PC-3 (cell line): ENCODE measurements around the gene PTGES3.

Experiments
- EZH2 ChIP-seq: fragments of 300-600 bp; sonication (generic); IDR thresholded peaks from one replicate; pipeline ENCODE4 v1.6.1; 2017; ENCODE audit warnings: antibody characterized with exemption, mild to moderate bottlenecking, low read length; ENCODE audit not compliant: unreplicated experiment
- EZH2phosphoT487 ChIP-seq: fragments of 300-600 bp; sonication (generic); IDR thresholded peaks from 2 replicates; pipeline ENCODE4 v1.6.1; 2018; ENCODE audit warnings: mild to moderate bottlenecking, antibody characterized with exemption, low read length, borderline replicate concordance
- TF ChIP-seq, protein P1 (sequence below): fragments of 300-600 bp; sonication (generic); conservative IDR thresholded peaks from 2 replicates; pipeline ENCODE4 v1.5.1; 2017; ENCODE audit warnings: antibody characterized with exemption, low read depth, mild to moderate bottlenecking, low read length

DNA sequence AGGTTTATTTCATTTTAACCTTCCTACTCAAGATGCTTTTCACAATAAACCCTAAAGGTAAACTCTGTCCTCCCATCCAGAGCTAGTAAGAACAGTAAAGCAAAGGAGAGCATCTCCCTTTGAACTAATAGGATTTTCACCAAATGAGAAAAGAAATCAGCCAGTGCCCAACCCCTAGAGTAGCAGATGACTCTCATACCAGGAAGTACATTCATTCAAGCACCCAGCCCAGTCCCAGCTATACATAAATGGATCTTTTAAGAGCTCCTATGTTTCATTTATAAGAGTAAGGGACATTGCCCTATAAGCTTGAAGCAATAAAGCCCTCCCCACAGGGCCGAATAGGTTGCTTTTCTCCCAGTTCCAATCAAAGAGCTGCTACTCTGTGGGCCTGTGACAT is 65.5 kb downstream of the PTGES3 start:
- TF ChIP-seq, protein P1, sequence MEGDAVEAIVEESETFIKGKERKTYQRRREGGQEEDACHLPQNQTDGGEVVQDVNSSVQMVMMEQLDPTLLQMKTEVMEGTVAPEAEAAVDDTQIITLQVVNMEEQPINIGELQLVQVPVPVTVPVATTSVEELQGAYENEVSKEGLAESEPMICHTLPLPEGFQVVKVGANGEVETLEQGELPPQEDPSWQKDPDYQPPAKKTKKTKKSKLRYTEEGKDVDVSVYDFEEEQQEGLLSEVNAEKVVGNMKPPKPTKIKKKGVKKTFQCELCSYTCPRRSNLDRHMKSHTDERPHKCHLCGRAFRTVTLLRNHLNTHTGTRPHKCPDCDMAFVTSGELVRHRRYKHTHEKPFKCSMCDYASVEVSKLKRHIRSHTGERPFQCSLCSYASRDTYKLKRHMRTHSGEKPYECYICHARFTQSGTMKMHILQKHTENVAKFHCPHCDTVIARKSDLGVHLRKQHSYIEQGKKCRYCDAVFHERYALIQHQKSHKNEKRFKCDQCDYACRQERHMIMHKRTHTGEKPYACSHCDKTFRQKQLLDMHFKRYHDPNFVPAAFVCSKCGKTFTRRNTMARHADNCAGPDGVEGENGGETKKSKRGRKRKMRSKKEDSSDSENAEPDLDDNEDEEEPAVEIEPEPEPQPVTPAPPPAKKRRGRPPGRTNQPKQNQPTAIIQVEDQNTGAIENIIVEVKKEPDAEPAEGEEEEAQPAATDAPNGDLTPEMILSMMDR, result no peak
- TF ChIP-seq EZH2phosphoT487 (no peak), EZH2 (no peak)
